GM21423 (cell line): ENCODE results near the gene IARS2.
"Not testable (repeated sequence)": the region's sequence is repeated elsewhere in the genome, so short reads cannot be mapped to it uniquely, and the experiment has no call there.

Source experiments
- ATAC-seq: cut with Tn5 transposase; IDR thresholded peaks from one replicate; pipeline ENCODE4 v1.9.1; 2021; ENCODE audit warnings: mild to moderate bottlenecking, moderate library complexity; ENCODE audit not compliant: unreplicated experiment

IARS2 gene

GRCh38 chr1:220094016-220094911 lies at the start of gene IARS2:
IARS2 (plus strand) TSS chr1:220094132; CDS start chr1:220094217, 85 bp downstream.
- peak; percentile 62 for ATAC-seq

GRCh38 chr1:220044678-220045355 lies 49.1 kb upstream of the IARS2 start:
- ATAC-seq: no peak

GRCh38 chr1:220045356-220046051 lies 48.4 kb upstream of the IARS2 start:
- ATAC-seq: no peak

GRCh38 chr1:220046052-220046930 lies 47.6 kb upstream of the IARS2 start, which contains the start of gene EPRS1:
EPRS1 (minus strand) TSS chr1:220046505; CDS start chr1:220046388, 117 bp downstream.
- peak; percentile 100 for ATAC-seq

DNA sequence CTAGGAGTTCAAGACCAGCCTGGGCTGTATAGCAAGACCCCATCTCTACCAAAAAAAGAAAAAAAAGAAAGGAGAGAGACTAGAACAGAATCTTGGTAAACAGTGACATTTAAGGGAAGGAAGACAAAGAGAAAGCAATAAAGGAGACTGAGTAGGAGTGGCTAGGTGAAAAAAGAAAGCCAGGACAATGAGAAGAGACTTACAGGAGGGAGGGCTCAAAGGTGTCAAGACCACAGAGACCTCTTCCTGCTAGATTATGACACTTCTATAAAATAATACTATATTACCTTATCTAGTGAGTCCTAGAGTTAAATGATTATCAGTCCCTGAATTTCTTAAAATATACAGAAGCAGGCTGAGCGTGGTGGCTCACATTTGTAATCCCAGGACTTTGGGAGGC lies 37.6 kb upstream of the IARS2 start:
- no peak for ATAC-seq

GRCh38 chr1:220060876-220061275 lies 33.1 kb upstream of the IARS2 start:
- ATAC-seq: no peak

GRCh38 chr1:220062629-220063028 lies 31.3 kb upstream of the IARS2 start:
- ATAC-seq: no peak

GRCh38 chr1:220067269-220068204 lies 26.4 kb upstream of the IARS2 start:
- ATAC-seq: no peak

DNA sequence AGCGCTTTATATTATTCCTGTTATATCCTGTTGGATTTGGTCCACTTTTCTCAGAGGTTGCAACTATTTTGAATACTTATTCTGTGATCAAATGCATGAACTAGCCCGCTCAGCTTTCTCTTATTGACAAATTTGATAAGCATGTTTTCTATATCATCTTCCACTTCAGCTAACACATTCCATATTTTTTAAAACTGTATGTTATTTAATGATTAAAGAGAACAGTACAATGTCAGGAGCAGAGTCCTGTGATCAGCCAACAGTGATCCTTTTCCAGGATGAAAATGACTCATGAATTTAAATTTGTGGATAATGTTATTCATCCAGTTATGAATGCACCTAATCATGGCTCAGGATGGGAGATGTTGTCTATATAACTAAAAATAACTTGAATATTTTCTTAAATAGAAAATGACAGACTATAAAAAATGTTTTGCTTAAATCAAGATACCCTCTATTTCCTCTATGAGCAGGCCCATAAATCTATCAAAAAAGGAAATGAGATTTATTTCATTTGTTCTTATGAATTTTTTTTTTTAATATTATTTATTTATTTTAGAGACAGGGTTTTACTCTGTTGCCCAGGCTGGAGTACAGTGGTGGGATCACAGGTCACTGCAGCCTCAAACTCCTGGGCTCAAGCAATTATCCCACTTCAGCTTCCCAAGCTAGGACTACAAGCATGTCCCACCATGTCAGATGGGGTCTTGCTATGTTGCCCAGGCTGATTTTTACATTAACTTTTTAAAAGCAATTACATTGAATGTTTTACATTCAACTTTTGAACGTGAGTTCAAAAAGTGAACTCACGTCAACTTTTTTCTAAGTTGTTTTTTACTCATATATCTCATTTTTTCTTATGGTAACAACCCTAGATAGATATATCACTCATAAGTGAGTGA lies 16.8 kb upstream of the IARS2 start:
- ATAC-seq: no peak

- ATAC-seq: no peak
Measured at GRCh38 chr1:220077887-220078286, 16.0 kb upstream of the IARS2 start.

- no peak for ATAC-seq
Measured at GRCh38 chr1:220084460-220084859, 9.5 kb upstream of the IARS2 start.

DNA sequence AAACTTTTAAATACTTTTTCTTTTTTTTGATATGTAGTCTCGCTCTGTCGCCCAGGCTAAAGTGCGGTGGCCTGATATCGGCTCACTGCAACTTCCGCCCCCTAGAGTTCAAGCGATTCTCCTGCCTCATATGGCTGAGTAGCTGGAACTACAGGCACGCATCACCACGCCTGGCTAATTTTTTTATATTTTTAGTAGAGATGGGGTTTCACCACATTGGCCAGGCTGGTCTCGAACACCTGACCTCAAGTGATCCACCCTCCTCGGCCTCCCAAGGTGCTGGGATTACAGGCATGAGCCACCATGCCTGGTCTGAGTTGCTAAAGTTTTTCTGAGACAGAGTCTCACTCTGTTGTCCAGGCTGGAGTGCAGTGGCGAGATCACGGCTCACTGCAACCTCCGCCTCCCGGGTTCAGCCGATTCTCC lies 7.7 kb upstream of the IARS2 start:
- peak; percentile 34 for ATAC-seq

GRCh38 chr1:220089650-220090556 lies 4.0 kb upstream of the IARS2 start, which contains the start of gene BPNT1:
BPNT1 (minus strand) TSS chr1:220089788; CDS start chr1:220079846, 9,942 bp downstream.
- peak; percentile 64 for ATAC-seq

DNA sequence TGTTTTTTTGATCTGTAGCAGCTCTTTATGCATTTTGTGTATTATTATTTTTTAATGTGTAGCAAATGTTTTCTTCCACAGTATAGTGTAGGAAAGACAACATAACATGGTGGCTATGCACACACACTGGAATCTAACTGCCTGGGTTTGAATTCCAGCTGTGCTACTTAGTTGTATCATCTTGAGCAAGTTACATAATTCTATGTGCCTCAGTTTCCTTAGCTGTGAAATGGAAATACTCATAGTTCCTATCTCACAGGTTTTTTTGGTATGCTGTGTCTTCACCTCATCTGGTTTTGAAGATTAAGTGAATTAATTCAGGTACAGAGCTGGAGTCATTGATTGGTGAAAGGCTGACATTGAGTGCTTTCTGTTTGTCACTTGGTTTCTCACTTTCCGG lies 1.2 kb upstream of the IARS2 start:
- ATAC-seq: no peak

GRCh38 chr1:220093361-220094015 lies 444 bp upstream of the IARS2 start:
- peak; percentile 1 for ATAC-seq

DNA sequence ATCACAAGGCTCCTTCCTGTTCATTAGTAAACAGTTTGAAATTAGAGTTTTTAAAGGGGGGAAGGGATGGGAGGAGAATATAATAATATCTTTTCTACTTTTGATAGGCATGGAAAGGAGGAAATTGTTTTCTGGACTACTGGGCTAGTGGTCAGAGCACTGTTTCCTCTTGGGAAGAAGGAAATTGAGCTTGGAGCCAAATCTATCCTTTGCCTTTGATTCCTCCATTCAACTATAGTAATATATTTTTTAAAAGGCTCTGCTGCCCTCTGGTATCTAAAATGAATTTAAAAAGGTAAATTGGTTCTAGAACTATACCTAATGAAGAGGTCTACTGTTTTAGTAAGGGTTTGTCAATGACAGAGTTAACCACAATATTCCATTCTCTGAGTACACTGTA lies 5.9 kb downstream of the IARS2 start:
- ATAC-seq: no peak

DNA sequence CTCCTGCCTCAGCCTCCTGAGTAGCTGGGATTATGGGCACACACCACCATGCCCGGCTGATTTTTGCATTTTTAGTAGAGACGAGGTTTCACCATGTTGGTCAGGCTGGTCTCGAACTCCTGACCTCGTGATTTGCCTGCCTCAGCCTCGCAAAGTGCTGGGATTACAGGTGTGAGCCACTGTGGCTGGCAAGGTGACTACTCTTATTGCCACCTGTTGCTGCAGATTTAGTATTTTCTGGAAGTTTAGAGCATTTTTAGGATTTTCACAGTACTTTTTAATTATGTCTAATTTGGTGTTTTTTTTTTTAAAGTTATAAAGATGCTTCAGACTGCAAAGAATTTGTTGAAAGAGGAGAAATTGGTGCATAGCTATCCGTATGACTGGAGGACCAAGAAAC lies 16.5 kb downstream of the IARS2 start:
- not testable (repeated sequence) for ATAC-seq
